ENCODE results near the gene GPRASP2. TPM values are rescaled to one million over a fixed set of nuclear protein-coding genes. Genes with fewer than 3 reads are reported as not detected.

The GPRASP2 gene
- total RNA-seq, 4 donors from 2014 or later: 4.8 to 7.3 (median 6.5) TPM

- 40 to 54% methylated on average over 5 to 13 of the region's 14 CpGs for WGBS, 2 donors
- H3K27ac ChIP-seq: no peak overlapping the region
- H3K4me3 ChIP-seq: peak overlapping the region; percentile 27 to 62 (median 44)
- H3K4me1 ChIP-seq: peaks cover 0 to 6% (median 0%) of the 10 kb centered on the region in 4 donors
- no peaks in the 10 kb centered on the region for H3K36me3 ChIP-seq
- DNase-seq (ENCODE audit: low spot score in 2 of 2): no peak
- no peaks in the 10 kb centered on the region for H3K9me3 ChIP-seq
- TF ChIP-seq CTCF (IDR thresholded peaks at IDR 0.05): no peak
- no peak for TF ChIP-seq POLR2A (IDR thresholded peaks at IDR 0.05)
- TF ChIP-seq EP300 (IDR thresholded peaks at IDR 0.05): no peak
- no peaks in the 10 kb centered on the region for H3K27me3 ChIP-seq
Measured at GRCh38 chrX:102745513-102745856, 33.2 kb downstream of the GPRASP2 start.

GRCh38 chrX:102745857-102746584 lies 33.8 kb downstream of the GPRASP2 start:
- no peaks in the 10 kb centered on the region for H3K9me3 ChIP-seq
- H3K4me3 ChIP-seq: peak overlapping the region; percentile 27 to 62 (median 44)
- no peaks in the 10 kb centered on the region for H3K27me3 ChIP-seq
- TF ChIP-seq POLR2A (IDR thresholded peaks at IDR 0.05) (no peak), EP300 (IDR thresholded peaks at IDR 0.05) (no peak), CTCF (IDR thresholded peaks at IDR 0.05) (no peak)
- peak overlapping the region in 1 of 4 donors; percentile 27 for H3K27ac ChIP-seq
- WGBS, 2 donors: 0 to 34% methylated on average over 9 to 52 of the region's 61 CpGs
- no peaks in the 10 kb centered on the region for H3K36me3 ChIP-seq
- H3K4me1 ChIP-seq: peaks cover 0 to 6% (median 0%) of the 10 kb centered on the region in 4 donors
- no peak for DNase-seq (ENCODE audit: low spot score in 2 of 2)

- H3K9me3 ChIP-seq: no peaks in the 10 kb centered on the region
- peak in 1 of 2 donors; percentile 4 for DNase-seq (ENCODE audit: low spot score in 2 of 2)
- 24 to 38% methylated on average over 2 of the region's 2 CpGs for WGBS, 2 donors
Measured at GRCh38 chrX:102765217-102765616, 53.0 kb downstream of the GPRASP2 start.

GRCh38 chrX:102765809-102766208 lies 53.6 kb downstream of the GPRASP2 start:
- peaks cover 0 to 10% (median 0%) of the 10 kb centered on the region in 4 donors for H3K4me1 ChIP-seq
- 70 to 93% methylated on average over 2 to 4 of the region's 4 CpGs for WGBS, 2 donors
- no peak for DNase-seq (ENCODE audit: low spot score in 2 of 2)
- no peak overlapping the region for H3K4me3 ChIP-seq
- no peaks in the 10 kb centered on the region for H3K9me3 ChIP-seq
- H3K36me3 ChIP-seq: no peaks in the 10 kb centered on the region
- peak overlapping the region in 1 of 4 donors; percentile 30 for H3K27ac ChIP-seq
- no peak for TF ChIP-seq CTCF (IDR thresholded peaks at IDR 0.05)
- no peak for TF ChIP-seq POLR2A (IDR thresholded peaks at IDR 0.05)
- no peak for TF ChIP-seq EP300 (IDR thresholded peaks at IDR 0.05)
- peaks cover 0 to 3% of the 10 kb centered on the region in 2 donors for H3K27me3 ChIP-seq

More at GRCh38 chrX:102765217-102765616, 53.0 kb downstream of the GPRASP2 start:
- Histone ChIP-seq H3K27ac (no peak overlapping the region), H3K4me3 (no peak overlapping the region), H3K36me3 (no peaks in the 10 kb centered on the region), H3K27me3 (peaks cover 0 to 8% of the 10 kb centered on the region in 2 donors), H3K4me1 (peaks cover 0 to 8% (median 0%) of the 10 kb centered on the region in 4 donors)
- TF ChIP-seq CTCF (IDR thresholded peaks at IDR 0.05): no peak

- 74 to 100% methylated on average over 1 of the region's 1 CpG for WGBS, 2 donors
Measured at GRCh38 chrX:102767287-102767686, 55.0 kb downstream of the GPRASP2 start.

More at GRCh38 chrX:102767287-102767686, 55.0 kb downstream of the GPRASP2 start:
- peaks cover 0 to 10% (median 0%) of the 10 kb centered on the region in 4 donors for H3K4me1 ChIP-seq
- H3K4me3 ChIP-seq: no peak overlapping the region
- DNase-seq (ENCODE audit: low spot score in 2 of 2): no peak
- no peaks in the 10 kb centered on the region for H3K36me3 ChIP-seq
- peaks cover 0 to under 1% of the 10 kb centered on the region in 2 donors for H3K27me3 ChIP-seq
- TF ChIP-seq CTCF (IDR thresholded peaks at IDR 0.05) (no peak), POLR2A (IDR thresholded peaks at IDR 0.05) (no peak), EP300 (IDR thresholded peaks at IDR 0.05) (no peak)
- H3K9me3 ChIP-seq: no peaks in the 10 kb centered on the region
- no peak overlapping the region for H3K27ac ChIP-seq

Data from tibial nerve (tissue), 4 donors.